H1 (cell line): Measurements from ENCODE around the gene CEP85L. TPM values are rescaled to one million over a fixed set of nuclear protein-coding genes. Genes with fewer than 3 reads are reported as not detected.

Source experiments
- CTCF ChIA-PET: fragments of 300-600 bp; sonication (Branson Sonifier 250); formaldehyde crosslinking; loops from one replicate; lab custom pipeline; 2021; ENCODE audit not compliant: partially characterized antibody; lab: Charles Lee
- POLR2A ChIA-PET: fragments of 300-600 bp; sonication (Branson Sonifier 250); formaldehyde crosslinking; loops from one replicate; lab custom pipeline; 2021; ENCODE audit warnings: inconsistent platforms; ENCODE audit not compliant: partially characterized antibody; lab: Charles Lee
- DNase-seq, 2 experiments: peaks; one replicate each; pipeline versions ENCODE4 v3.0.0 to v3.0.0-alpha.2; 2010 to 2022; ENCODE audit warnings: low spot score in 2 of 2, low read depth in 1 of 2, mixed read lengths in 1 of 2
- FAIRE-seq: peaks from 2 replicates; lab custom pipeline; 2011; peaks lifted over from hg19 to GRCh38; lab: Jason Lieb, UNC
- H2AFZ ChIP-seq: 2 replicates; pipeline ENCODE4 v1.8.1; 2012; ENCODE audit warnings: low read length, inconsistent platforms
- H2AK5ac ChIP-seq: 2 replicates; pipeline ENCODE4 v1.6.1; 2013; ENCODE audit warnings: low read depth, low read length
- H2BK120ac ChIP-seq: replicated peaks from 2 replicates; pipeline ENCODE3; 2013; ENCODE audit warnings: low read depth, low read length, inconsistent platforms
- H2BK12ac ChIP-seq: 2 replicates; pipeline ENCODE4 v1.6.1; 2013; ENCODE audit warnings: low read depth, low read length
- H2BK15ac ChIP-seq: 2 replicates; pipeline ENCODE4 v1.6.1; 2013; ENCODE audit warnings: low read length
- H2BK20ac ChIP-seq: 2 replicates; pipeline ENCODE4 v1.6.1; 2013; ENCODE audit warnings: low read length
- H2BK5ac ChIP-seq: 2 replicates; pipeline ENCODE4 v1.6.1; 2013; ENCODE audit warnings: low read depth, low read length
- H3K14ac ChIP-seq: 2 replicates; pipeline ENCODE4 v1.6.1; 2013; ENCODE audit warnings: inconsistent platforms; ENCODE audit not compliant: insufficient read length
- H3K18ac ChIP-seq: 2 replicates; pipeline ENCODE4 v1.6.1; 2013; ENCODE audit warnings: low read length; ENCODE audit errors: extremely low read depth
- H3K23ac ChIP-seq: 2 replicates; pipeline ENCODE4 v1.6.1; 2013; ENCODE audit warnings: inconsistent platforms; ENCODE audit not compliant: insufficient read length
- H3K23me2 ChIP-seq: 2 replicates; pipeline ENCODE4 v1.6.1; 2013; ENCODE audit warnings: low read depth, low read length
- H3K27ac ChIP-seq: 2 replicates; pipeline ENCODE4 v1.6.1; 2011; ENCODE audit warnings: low read depth, low read length, inconsistent platforms
- H3K27me3 ChIP-seq, 4 experiments: replicated peaks in 1 of 4; 1 replicate in 1 of 4; 2 replicates in 3 of 4; pipeline versions ENCODE4 v1.6.1 to v1.8.1; 2011 to 2013; ENCODE audit warnings: low read length in 3 of 4, mild to moderate bottlenecking in 3 of 4, inconsistent platforms in 2 of 4, mixed read lengths in 2 of 4, moderate library complexity in 1 of 4; ENCODE audit not compliant: control insufficient read depth in 3 of 4, insufficient read depth in 3 of 4; ENCODE audit errors: extremely low read depth in 1 of 4
- H3K36me3 ChIP-seq, 4 experiments: 2 replicates each; pipeline versions ENCODE4 v1.6.1 to v1.8.1; 2011 to 2013; ENCODE audit warnings: mild to moderate bottlenecking in 4 of 4, low read length in 3 of 4, moderate library complexity in 2 of 4, control low read depth in 1 of 4, inconsistent platforms in 1 of 4; ENCODE audit not compliant: insufficient read depth in 4 of 4, control insufficient read depth in 2 of 4
- H3K4ac ChIP-seq: replicated peaks from 2 replicates; pipeline ENCODE3; 2013; ENCODE audit warnings: low read length, low read depth, mixed read lengths, inconsistent platforms; ENCODE audit not compliant: insufficient read length
- H3K4me1 ChIP-seq, 4 experiments: replicated peaks in 1 of 4; 1 replicate in 1 of 4; 2 replicates in 3 of 4; pipeline versions ENCODE4 v1.6.1 to v1.8.1; 2011 to 2013; ENCODE audit warnings: low read length in 3 of 4, inconsistent platforms in 2 of 4, mixed read lengths in 1 of 4; ENCODE audit not compliant: insufficient read depth in 4 of 4, control insufficient read depth in 3 of 4
- H3K4me2 ChIP-seq, 2 experiments: 2 replicates each; pipeline versions ENCODE4 v1.6.1 to v1.8.1; 2011 to 2013; ENCODE audit warnings: low read depth in 2 of 2, low read length in 2 of 2, control low read depth in 1 of 2, inconsistent platforms in 1 of 2, mild to moderate bottlenecking in 1 of 2; ENCODE audit not compliant: insufficient read depth in 1 of 2
- H3K4me3 ChIP-seq, 4 experiments: fragments of 200-600, 300-600 bp in 1 of 4; sonication (generic), shearing (Covaris generic), sonication (Bioruptor Twin) in 1 of 4; 2 replicates each; pipeline versions ENCODE4 v1.5.1 to v1.8.1; 2011 to 2016; ENCODE audit warnings: low read length in 4 of 4, low read depth in 3 of 4, control low read depth in 2 of 4, inconsistent platforms in 2 of 4, mild to moderate bottlenecking in 2 of 4, mixed read lengths in 1 of 4, moderate library complexity in 1 of 4; ENCODE audit not compliant: insufficient read depth in 2 of 4; ENCODE audit errors: extremely low read depth in 1 of 4
- H3K56ac ChIP-seq: replicated peaks from 2 replicates; pipeline ENCODE3; 2013; ENCODE audit warnings: low read depth, mild to moderate bottlenecking, mixed read lengths, low read length, inconsistent platforms; ENCODE audit not compliant: insufficient read length
- H3K79me1 ChIP-seq: 2 replicates; pipeline ENCODE4 v1.6.1; 2013; ENCODE audit warnings: low read depth, low read length, control low read depth
- H3K79me2 ChIP-seq, 2 experiments: 2 replicates each; pipeline versions ENCODE4 v1.6.1 to v1.8.1; 2012 to 2013; ENCODE audit warnings: low read length in 2 of 2, mild to moderate bottlenecking in 2 of 2, inconsistent platforms in 1 of 2; ENCODE audit not compliant: insufficient read depth in 2 of 2, control insufficient read depth in 1 of 2
- H3K9ac ChIP-seq, 4 experiments: replicated peaks in 1 of 4; 1 replicate in 1 of 4; 2 replicates in 3 of 4; pipeline versions ENCODE4 v1.6.1 to v1.8.1; 2011 to 2013; ENCODE audit warnings: low read depth in 3 of 4, low read length in 3 of 4, control low read depth in 2 of 4, mild to moderate bottlenecking in 2 of 4, moderate library complexity in 2 of 4, inconsistent platforms in 1 of 4; ENCODE audit errors: extremely low read depth in 1 of 4
- H3K9me3 ChIP-seq, 2 experiments: 2 replicates each; pipeline versions ENCODE4 v1.6.1 to v1.8.1; 2012 to 2013; ENCODE audit warnings: mild to moderate bottlenecking in 2 of 2, moderate library complexity in 2 of 2, control low read depth in 1 of 2, inconsistent platforms in 1 of 2, low read depth in 1 of 2, low read length in 1 of 2, mixed read lengths in 1 of 2; ENCODE audit not compliant: insufficient read depth in 2 of 2
- H4K20me1 ChIP-seq, 2 experiments: replicated peaks in 1 of 2; 2 replicates each; pipeline versions ENCODE3 to v1.8.1; 2011 to 2013; ENCODE audit warnings: inconsistent platforms in 2 of 2, low read length in 2 of 2, mild to moderate bottlenecking in 1 of 2; ENCODE audit not compliant: insufficient read depth in 2 of 2, control insufficient read depth in 1 of 2
- H4K5ac ChIP-seq: 2 replicates; pipeline ENCODE4 v1.6.1; 2013; ENCODE audit warnings: low read length, low read depth, mixed read lengths, inconsistent platforms; ENCODE audit not compliant: insufficient read length
- H4K8ac ChIP-seq: 2 replicates; pipeline ENCODE4 v1.8.0; 2013; ENCODE audit warnings: mild to moderate bottlenecking, moderate library complexity, low read length, inconsistent platforms; ENCODE audit not compliant: insufficient read depth; ENCODE audit errors: extremely low read depth
- H4K91ac ChIP-seq: replicated peaks from 2 replicates; pipeline ENCODE3; 2013; ENCODE audit warnings: low read length, mixed read lengths, inconsistent platforms; ENCODE audit not compliant: insufficient read length
- CREB1 ChIP-seq: IDR thresholded peaks from 2 replicates; pipeline ENCODE4 v1.6.1; 2012; ENCODE audit warnings: inconsistent platforms
- CTBP2 ChIP-seq: IDR thresholded peaks from 2 replicates; pipeline ENCODE4 v1.7.0; 2011; ENCODE audit warnings: borderline replicate concordance, mild to moderate bottlenecking, moderate library complexity, mixed read lengths, low read length; ENCODE audit not compliant: insufficient read depth, insufficient read length
- EZH2 ChIP-seq: fragments of 200-600 bp; sonication (generic); IDR thresholded peaks from 2 replicates; pipeline ENCODE4 v1.7.1; 2012; ENCODE audit warnings: low read depth, mild to moderate bottlenecking, moderate library complexity, low read length, inconsistent platforms; ENCODE audit not compliant: severe bottlenecking
- GABPA ChIP-seq: IDR thresholded peaks from 2 replicates; pipeline ENCODE4 v1.6.1; 2011; ENCODE audit warnings: mild to moderate bottlenecking, low read length, moderate library complexity, borderline replicate concordance; ENCODE audit not compliant: insufficient read depth
- MAFK ChIP-seq: IDR thresholded peaks from 2 replicates; pipeline ENCODE4 v1.6.1; 2012; ENCODE audit warnings: low read depth, mild to moderate bottlenecking, improper control_type of control experiment, low read length
- NANOG ChIP-seq: IDR thresholded peaks from 2 replicates; pipeline ENCODE4 v1.6.1; 2011; ENCODE audit warnings: low read length, low read depth, mild to moderate bottlenecking, inconsistent platforms; ENCODE audit not compliant: insufficient read depth, poor library complexity, severe bottlenecking
- SP1 ChIP-seq: IDR thresholded peaks from 2 replicates; pipeline ENCODE4 v1.6.1; 2011; ENCODE audit warnings: low read depth, low read length
- SP4 ChIP-seq: IDR thresholded peaks from 2 replicates; pipeline ENCODE4 v1.6.1; 2012; ENCODE audit warnings: low read length, inconsistent platforms
- TEAD4 ChIP-seq: IDR thresholded peaks from 2 replicates; pipeline ENCODE4 v1.6.1; 2012; ENCODE audit warnings: low read depth, low read length, inconsistent platforms, mixed read lengths
- YY1 ChIP-seq: IDR thresholded peaks from 2 replicates; pipeline ENCODE4 v1.6.1; 2011; ENCODE audit warnings: low read depth, mild to moderate bottlenecking, low read length
- WGBS, 2 experiments: shearing (Covaris generic) in 1 of 2; methylation state at CpG; one replicate each; pipeline versions ENCODE4 v1.1.6 to v1.1.7; 2013 to 2015; ENCODE audit warnings: low lambda C conversion rate in 2 of 2, mixed read lengths in 2 of 2, inconsistent platforms in 1 of 2, low coverage in 1 of 2, missing lambda C conversion rate in 1 of 2; ENCODE audit not compliant: insufficient replicate concordance in 2 of 2, insufficient coverage in 1 of 2, insufficient read length in 1 of 2; ENCODE audit errors: extremely low coverage in 1 of 2, missing lambda C conversion rate in 1 of 2; 5-methylcytosine and 5-hydroxymethylcytosine counted together
- polyA plus RNA-seq, 7 experiments: library from polyadenylated mRNA; depleted of rRNA in 3 of 7; stranded (reverse) in 5 of 7; unstranded in 2 of 7; fragments of >200 nt in 5 of 7; fragments of 200-250 nt in 2 of 7; gene quantifications; 1 replicate in 5 of 7; 2 replicates in 1 of 7; 4 replicates in 1 of 7; pipeline versions ENCODE4 v1.2.1 to v1.2.3, GENCODE V29; 2011 to 2013; ENCODE audit warnings: missing spikeins in 2 of 7, mixed read lengths in 2 of 7
- total RNA-seq: library from RNA; stranded (reverse); fragmentation: NEBNext Ultra II Directional; extraction: Animal tissue kit (Norgen Biotek cat#: 25700); gene quantifications from 2 replicates; pipeline ENCODE4 v1.2.1, GENCODE V29; 2021
- TF ChIP-seq, protein P1 (sequence below): IDR thresholded peaks from 2 replicates; pipeline ENCODE4 v1.6.1; 2012; ENCODE audit warnings: low read length, inconsistent platforms
- TF ChIP-seq, protein P2 (sequence below): IDR thresholded peaks from 2 replicates; pipeline ENCODE4 v1.6.1; 2012; ENCODE audit warnings: inconsistent platforms

Gene CEP85L
- total and polyA plus RNA-seq, 2 of the 8 experiments (the other 6 are each of a cell fraction or from before 2014, with no cell fraction given), result 3.2 to 27.6 TPM

DNA sequence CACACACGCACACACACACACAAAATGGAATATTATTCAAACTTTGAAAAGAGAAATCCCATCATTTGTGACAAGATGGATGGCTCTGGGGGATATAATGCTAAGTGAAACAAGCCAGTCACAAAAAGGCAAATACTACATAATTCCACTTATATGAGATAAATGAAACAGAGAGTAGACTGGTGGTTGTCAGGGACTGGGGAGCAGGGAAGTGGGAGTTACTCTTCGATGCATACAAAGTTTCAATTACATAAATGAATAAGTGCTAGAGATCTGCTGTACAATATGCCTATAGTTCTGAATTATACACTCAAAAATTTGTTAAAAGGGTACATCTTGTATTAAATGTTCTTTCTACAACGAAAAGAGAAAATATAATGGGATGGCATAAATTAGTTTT is 161.4 kb downstream of the CEP85L start:
- Histone ChIP-seq H2BK5ac (no peak overlapping the region), H3K23ac (no peak overlapping the region), H3K27ac (no peak overlapping the region), H2BK12ac (no peak overlapping the region), H3K4me1 (no peaks in the 10 kb centered on the region), H2AK5ac (no peak overlapping the region), H3K36me3 (no peaks in the 10 kb centered on the region; a peak in 1 of 8 replicates), H3K14ac (no peak overlapping the region), H3K56ac (no peak overlapping the region), H4K20me1 (peaks cover 0 to 2% of the 10 kb centered on the region in 2 experiments), H3K79me1 (no peaks in the 10 kb centered on the region), H2BK15ac (no peak overlapping the region), H3K18ac (no peak overlapping the region), H3K23me2 (no peaks in the 10 kb centered on the region), H3K27me3 (no peaks in the 10 kb centered on the region), H4K91ac (no peak overlapping the region), H2BK20ac (no peak overlapping the region), H3K79me2 (no peaks in the 10 kb centered on the region), H3K4ac (no peak overlapping the region), H3K9me3 (no peaks in the 10 kb centered on the region), H3K9ac (no peak overlapping the region), H2AFZ (no peak overlapping the region), H3K4me2 (no peak overlapping the region), H3K4me3 (no peak overlapping the region), H4K5ac (no peak overlapping the region), H2BK120ac (no peak overlapping the region), H4K8ac (no peak overlapping the region)
- FAIRE-seq, result no peak
- DNase-seq, result no peak
- POLR2A ChIA-PET, result no interaction called here
- 85% methylated on average over 3 of the region's 3 CpGs; no CpG with 5 or more reads in 1 of the 2 experiments for WGBS, 2 experiments
- CTCF ChIA-PET, result no interaction called here
- TF ChIP-seq EZH2, result no peak
- no peak for TF ChIP-seq GABPA
- TF ChIP-seq MAFK, result no peak
- TF ChIP-seq CREB1, result no peak
- TF ChIP-seq, protein P1, sequence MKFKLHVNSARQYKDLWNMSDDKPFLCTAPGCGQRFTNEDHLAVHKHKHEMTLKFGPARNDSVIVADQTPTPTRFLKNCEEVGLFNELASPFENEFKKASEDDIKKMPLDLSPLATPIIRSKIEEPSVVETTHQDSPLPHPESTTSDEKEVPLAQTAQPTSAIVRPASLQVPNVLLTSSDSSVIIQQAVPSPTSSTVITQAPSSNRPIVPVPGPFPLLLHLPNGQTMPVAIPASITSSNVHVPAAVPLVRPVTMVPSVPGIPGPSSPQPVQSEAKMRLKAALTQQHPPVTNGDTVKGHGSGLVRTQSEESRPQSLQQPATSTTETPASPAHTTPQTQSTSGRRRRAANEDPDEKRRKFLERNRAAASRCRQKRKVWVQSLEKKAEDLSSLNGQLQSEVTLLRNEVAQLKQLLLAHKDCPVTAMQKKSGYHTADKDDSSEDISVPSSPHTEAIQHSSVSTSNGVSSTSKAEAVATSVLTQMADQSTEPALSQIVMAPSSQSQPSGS, result no peak
- no peak for TF ChIP-seq SP4
- no peak for TF ChIP-seq TEAD4
- no peak for TF ChIP-seq CTBP2
- TF ChIP-seq NANOG, result no peak
- TF ChIP-seq, protein P2, sequence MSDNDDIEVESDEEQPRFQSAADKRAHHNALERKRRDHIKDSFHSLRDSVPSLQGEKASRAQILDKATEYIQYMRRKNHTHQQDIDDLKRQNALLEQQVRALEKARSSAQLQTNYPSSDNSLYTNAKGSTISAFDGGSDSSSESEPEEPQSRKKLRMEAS, result no peak
- TF ChIP-seq SP1, result no peak
- no peak for TF ChIP-seq YY1
